GM18907 (cell line): Measurements from ENCODE around the gene PHF5A.
"Not testable (repeated sequence)": the region's sequence is repeated elsewhere in the genome, so short reads cannot be mapped to it uniquely, and the experiment has no call there.

Experiments
- ATAC-seq: cut with Tn5 transposase; IDR thresholded peaks from one replicate; pipeline ENCODE4 v1.9.1; 2021; ENCODE audit warnings: mild to moderate bottlenecking, moderate library complexity; ENCODE audit not compliant: unreplicated experiment

The PHF5A gene

DNA sequence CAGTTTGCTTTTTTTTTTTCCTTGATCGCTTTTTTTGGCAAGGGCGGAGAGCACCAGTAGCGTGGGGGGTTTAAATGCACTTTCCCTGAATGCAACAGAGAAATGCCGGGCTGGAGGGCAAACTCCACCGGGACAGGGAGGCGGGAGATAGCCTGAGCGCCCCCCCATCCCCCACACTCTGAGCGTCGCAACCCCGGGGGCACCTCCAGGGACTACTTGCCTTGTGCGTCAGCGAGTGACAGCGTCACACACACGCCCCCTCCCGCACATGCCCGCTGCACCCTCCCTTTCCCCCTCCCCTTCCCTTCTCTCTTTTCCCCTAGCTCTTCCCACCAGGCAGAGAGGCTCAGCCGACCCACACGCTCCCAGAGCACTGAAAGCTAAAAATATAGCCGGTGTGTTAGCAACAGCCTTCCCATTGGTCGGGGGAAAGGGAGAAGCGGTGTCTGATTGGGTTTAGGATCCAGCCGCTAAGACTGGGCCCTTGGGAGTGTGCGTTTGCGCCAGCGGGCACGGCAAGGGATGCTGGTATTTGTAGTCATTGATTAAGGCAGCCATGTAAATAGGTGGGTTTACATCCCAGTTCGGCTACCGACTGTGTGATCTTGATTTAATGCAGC, 20.2 kb downstream of the PHF5A start:
- peak; percentile 49 for ATAC-seq

DNA sequence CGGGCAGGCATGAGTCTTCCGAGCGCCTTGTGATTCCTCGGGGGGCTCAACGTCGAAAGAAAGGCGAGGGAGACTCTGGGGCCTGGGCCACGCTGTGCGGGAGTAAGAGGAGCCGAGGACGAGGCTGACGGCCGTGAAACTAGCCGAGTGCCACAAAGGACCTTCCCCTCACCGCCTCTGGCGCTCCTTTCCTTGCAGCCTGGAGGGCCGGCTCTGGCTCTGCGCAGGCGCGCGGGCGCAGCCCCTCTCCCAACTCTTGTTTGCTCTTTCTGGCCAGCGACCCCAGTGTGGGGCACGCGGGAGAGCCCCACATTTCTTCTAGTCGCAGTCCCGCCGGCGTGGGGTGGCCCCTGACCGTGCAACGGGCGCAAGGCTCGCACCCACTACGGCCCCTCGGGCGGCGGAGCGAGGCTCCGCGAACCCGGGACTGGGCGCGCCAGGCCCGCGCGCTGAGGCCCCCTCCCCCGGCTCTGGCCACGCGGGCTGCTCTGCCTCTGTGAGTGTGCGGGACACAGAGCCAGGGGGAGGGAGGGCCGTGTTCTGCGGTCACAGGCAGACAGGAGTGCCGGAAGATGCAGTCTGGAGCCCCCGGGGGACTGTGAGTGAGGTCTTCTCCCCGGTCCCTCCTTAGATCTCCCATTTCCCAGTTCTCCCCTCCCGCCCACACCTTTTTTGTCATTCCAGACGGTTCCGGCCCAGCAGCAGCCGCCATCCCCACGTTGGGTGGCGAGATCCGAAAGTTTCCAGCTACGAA, 20.9 kb downstream of the PHF5A start:
- peak; percentile 10 for ATAC-seq

DNA sequence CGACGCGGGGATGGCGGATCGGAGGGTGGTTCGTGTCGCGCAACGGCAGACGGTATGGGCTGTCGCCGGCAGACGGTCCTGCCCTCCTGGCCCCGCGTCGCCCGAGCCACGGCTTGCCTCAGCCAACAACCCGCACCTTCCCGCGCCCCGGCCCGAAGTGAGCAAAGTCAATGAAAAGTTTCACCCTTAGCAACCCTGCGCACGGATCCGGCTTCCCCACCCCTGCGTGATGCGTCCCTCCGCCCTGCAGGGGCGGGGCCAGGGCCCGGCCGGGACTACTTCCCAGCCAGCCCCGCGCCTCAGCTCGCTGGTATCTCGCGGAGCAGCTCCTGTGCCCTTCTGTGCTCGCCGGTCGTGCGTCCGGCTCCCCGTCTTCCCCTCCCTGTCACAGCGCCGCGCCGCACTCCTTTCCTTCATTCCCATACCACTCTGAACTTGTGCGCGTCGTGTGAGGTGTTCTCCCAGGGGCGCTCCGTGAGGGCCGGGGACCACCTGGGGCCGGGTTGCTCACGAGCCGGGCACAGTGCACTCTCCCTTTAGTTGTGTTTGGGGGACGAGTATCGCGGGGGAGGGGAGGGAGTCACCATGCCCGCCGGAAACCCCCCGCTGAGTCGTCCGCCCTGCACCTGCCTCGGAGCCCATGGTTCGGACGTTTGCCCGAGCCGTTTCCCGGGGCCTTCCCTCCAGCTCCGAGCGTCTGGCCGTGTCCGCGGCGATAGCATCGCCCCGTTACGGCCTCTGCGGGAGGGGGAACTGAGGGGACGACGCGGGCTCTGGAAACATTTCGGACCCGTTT, 21.7 kb downstream of the PHF5A start, which contains the start of gene TOB2:
TSS of gene TOB2 (minus strand) at position 163 of the 796 bp plus-strand sequence. CDS start 9,456 bp downstream, outside the sequence.
- peak; percentile 48 for ATAC-seq

DNA sequence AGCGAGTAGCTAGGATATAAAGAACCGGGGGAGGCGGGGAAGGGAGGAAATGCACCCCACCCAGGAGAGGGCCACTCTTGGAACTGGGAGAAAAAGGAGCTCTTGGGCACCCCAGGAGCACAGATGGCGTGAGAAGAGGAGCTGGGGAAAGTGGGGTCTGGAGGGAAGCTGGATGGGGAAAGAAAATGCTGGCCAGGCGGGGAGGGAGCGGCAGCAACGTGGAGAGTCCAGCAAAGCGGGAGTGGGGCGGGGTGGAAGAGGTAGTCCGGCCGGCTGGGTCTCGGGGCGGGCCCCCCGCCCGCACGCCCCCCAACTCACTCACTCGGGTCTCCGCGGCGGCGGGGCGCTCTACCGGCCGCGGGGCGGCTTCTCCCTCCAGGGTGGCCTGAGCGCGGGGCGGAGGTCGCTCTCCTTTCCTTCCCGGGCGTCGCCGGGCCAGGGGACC, 22.4 kb downstream of the PHF5A start:
- no peak for ATAC-seq

DNA sequence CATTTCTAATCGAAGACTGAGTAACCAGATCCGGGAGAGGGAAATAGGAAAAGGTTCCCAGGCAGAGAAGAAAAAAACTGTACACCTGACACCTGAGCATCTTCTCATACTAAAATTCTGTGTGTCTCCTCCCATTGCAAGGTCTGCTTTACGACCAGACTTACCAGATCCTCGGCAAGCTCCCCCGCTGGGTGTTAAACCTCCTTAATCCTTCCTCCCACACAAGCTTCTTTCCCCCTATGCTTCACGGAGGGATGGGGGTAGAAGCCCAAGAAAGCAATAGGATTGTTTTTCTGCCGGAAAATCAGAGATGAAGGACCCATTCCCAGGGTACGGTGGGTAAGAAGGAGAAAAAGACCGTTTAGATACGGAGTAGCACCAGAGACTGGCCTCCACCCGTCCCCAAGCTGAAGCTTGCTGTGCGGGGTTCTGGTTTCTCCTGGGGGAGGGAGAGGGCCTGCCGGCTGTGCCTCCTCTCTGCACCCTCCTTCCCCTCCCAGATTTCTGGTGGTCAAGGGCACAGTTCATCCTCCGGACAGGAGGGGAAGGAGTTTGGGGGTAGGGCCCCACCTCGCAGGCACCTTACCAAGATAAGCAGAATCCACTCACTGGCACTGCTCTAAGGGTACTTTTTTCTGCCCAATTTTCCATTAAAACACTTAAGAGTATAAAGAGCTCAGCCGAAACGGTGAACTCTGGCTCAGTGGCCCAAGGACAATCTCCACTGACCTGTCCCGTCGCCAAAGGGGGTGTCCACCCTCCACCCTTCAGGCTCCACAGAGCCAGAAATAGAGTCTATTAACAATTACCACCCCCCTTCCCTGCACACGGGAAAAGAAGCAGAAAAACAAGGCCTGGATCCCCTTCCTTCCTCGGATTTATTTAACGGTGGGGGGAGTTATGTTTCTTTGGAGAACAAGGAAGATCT, 23.1 kb downstream of the PHF5A start:
- ATAC-seq = no peak

DNA sequence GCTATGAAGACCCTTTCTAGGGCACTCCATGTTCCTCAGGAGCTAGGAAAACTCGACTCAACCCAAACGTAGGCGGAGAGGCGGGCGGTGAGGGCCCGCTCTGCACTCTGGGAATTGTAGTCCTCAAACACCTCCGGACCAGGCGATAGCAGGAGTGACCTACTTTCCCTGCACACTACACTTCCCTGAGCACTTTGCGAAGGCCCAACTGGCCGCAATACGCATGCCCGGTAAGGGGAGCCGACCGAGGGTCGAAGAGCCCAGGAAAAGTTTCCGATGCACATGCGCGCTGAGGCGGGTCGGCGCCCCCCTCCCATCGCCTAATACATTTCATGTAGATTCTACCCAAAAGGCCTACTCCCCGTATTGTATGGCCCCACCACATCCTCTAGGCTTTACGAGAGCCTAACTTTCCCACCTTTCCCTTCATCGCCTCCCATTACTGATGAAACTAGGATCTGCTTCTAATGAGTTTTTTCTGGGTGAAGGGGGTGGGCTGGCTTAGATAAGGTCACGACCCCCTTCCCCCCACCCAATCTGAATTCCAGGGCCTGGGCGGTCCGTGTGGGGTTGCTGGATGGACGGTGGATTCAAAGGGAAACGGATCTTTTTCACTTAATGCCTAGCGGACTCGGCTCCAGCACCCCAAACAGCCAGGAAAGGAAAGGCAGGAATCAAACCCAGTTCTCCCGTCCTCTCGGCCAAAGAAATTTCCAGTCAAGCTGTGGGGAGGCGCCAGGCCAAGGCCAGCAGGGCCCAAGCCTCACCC, 23.9 kb downstream of the PHF5A start:
- peak; percentile 52 for ATAC-seq

DNA sequence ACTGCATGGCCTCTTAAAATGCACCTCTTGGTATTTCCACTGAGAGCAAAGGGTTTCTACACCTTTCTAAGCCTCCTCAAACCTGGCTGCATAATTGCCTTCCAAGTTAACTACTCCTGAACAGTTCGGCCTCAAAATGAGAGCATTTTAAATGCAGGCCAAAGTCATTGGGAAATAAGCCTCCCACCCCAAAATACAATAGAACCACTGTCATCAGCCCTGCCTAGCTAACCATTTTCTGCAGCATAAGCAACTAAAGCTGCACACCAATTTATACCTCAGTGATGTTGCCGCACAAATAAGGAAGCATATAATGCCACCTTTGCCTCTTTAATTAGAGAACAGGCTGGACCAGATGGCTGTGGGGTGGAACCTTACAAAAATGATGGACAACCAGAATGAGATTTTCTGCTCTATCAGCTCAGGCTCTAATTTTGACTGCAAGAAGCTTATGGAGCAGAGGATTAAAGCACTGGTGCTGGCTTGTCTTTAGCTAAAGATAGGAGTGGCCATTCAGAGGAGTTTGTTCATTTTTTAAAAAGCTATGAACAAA, 26.2 kb downstream of the PHF5A start:
- no peak for ATAC-seq

DNA sequence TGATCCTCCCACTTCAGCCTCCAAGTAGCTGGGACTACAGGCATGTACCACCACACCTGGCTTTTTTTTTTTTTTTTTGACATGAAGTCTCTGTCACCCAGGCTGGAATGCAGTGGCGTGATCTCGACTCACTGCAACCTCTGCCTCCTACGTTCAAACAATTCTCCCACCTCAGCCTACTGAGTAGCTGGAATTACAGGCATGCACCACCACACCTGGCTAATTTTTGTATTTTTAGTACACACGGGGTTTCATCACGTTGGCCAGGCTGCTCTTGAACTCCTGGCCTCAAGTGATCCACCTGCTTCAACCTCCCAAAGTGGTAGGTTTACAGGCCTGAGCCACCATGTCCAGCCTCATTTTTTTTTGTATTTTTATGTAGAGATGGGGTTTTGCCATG, 28.0 kb downstream of the PHF5A start:
- not testable (repeated sequence) for ATAC-seq

DNA sequence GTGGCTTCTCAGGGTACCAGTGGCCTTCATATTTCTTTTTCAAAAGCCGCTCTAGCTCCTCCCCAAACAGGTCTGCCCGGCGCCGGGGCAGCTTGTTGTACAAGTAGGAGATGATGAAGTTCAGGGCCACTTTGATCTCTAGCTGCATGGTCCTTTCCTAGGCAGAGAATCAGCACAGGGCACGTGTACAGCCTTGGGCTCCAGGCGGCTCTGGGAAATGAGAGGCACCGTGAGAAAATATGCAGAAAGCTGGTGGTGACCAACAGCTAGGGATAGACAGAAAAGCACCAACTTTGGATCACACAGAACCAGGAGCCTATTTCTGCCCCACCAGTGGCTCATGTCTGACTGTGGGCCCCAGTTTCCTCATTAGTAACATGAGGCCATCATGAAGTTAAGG, 31.3 kb downstream of the PHF5A start:
- ATAC-seq = no peak

DNA sequence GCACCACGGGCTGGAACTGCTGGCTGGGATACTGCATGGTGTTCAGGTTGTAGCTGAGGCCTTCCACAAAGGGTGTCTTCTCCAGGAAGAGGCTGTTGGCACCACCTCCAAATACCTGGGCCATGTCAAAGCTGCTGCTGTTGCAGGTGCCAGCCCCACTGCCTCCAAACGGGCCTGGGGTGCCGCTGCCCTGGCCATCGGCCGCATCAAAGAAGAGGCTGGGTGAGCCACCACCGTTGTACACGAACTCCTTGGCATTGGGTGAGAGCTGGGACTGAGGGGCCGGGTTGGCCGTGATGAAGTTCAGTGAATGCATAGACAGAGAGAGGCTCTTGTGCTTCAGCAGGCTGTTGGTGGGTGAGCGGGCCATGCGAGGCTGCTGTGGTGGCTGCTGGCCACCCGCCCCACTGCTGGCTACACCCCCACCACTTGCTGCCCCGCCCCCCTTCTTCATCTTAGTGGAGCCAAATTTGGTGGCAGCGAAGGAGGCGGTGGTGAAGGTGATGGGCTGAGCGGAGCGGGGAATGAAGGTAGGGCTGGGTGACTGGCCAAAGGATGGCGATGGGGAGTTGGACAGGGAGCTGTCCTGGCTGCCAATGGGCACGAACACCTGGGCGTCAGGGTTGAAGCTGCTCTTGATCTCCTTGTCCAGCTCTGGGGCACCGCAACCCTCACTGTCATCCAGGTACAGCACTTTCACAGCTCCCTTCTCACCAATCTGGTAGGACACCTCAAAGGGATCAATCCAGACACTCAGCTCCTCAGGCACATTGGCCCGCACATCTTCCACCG, 32.0 kb downstream of the PHF5A start:
- ATAC-seq = no peak

DNA sequence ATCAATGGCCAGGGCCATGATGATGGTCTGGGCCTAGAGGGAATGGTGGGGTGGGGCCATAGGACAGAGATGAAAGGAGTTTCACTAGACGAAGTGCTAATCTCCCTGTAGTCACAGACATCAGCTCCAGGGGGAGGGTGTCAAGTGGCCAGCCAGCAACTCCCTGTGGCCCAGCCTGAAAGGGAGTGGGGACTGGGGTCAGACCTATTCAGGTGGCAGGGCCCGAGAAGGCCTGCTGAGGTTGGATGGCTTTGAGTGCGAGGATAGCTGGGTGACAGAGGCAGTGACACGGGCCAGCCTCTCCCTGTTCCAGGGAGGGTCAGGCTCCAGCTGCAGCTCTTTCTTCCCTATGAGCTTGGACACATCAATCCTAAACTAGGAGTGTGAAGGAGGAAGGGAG, 32.9 kb downstream of the PHF5A start:
- ATAC-seq = no peak

DNA sequence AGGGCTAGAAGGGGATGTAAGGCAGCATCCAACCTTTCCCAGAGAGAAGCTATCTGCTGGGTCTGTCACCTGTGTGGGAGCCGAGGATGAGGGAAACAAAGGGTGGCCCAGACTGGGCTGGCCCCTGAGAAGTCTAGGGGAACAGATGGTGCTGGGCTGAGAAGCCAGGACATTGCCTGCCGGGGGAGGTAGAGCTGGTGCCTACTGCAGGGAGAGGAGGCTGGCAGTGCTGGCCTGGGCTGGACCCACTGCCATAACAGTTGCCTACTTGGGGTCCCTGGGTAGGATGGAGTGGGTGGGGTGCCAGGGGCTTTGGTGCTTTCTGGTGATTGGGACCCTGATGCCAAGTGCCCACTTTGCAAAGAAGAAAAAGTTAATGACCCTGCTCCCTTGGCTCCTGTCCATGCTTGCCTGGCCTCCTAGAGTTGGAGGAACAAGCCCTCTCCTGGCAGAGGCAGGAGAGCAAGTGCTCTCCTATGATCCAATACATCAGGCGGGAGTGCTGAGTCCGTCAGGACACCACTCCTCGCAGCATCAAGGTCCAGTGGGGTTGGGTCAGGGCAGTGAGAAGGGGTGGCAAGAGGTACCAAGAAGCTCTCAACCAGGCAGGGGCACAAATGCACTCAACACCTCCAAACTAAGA, 34.0 kb downstream of the PHF5A start:
- ATAC-seq = not testable (repeated sequence)

DNA sequence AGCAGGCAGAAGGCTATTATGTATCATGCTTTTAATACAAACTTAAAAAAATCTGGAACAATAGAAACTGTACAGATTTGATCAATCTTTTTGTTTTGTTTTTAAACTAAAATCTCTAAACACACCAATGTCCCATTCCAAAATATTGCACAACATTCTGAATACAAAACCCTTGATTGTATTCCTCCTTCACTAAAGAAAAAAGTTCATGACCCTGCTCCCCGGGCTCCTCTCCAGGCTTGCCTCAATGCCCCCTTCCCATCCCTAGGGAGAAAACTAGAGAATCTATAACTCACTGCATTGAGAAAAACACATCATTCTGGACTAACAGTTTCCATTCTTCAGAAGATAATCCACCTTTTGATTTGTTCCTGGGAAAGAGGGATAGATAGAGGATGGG, 35.0 kb downstream of the PHF5A start:
- not testable (repeated sequence) for ATAC-seq

DNA sequence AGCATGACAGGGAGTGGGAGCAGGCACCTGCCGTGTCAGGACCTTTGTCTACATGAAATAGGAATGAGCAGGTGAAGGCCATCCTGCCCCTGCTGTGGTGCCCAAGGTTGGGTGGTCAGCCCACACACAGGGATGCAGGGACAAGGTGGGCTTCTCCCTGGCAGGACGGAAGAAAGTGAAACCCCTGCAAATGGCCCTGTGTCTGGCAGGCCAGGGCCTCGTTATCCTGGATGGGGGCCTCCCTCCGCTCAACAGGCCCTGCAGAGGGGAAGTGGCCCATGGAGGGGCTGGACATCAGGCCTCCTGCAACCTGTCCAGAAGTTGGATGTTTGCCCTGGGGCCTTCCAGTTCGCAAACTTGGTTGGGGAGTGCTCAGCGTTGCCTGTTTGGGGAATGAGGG, 36.8 kb downstream of the PHF5A start:
- no peak for ATAC-seq

DNA sequence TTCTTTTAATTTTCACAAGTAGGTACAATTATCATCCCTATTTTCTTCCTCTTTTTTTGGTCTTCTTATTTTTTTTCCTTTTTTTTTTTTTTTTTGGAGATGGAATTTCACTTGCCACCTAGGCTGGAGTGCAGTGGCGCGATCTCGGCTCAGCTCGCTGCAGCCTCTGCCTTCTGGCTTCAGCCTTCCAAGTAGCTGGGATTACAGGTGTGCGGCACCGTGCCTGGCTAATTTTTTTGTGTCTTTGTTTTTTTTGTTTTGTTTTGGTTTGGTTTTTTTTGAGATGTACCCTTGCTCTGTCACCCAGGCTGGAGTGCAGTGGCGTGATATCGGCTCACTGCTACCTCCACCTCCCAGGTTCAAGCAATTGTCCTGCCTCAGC, 38.5 kb downstream of the PHF5A start:
- no peak for ATAC-seq

DNA sequence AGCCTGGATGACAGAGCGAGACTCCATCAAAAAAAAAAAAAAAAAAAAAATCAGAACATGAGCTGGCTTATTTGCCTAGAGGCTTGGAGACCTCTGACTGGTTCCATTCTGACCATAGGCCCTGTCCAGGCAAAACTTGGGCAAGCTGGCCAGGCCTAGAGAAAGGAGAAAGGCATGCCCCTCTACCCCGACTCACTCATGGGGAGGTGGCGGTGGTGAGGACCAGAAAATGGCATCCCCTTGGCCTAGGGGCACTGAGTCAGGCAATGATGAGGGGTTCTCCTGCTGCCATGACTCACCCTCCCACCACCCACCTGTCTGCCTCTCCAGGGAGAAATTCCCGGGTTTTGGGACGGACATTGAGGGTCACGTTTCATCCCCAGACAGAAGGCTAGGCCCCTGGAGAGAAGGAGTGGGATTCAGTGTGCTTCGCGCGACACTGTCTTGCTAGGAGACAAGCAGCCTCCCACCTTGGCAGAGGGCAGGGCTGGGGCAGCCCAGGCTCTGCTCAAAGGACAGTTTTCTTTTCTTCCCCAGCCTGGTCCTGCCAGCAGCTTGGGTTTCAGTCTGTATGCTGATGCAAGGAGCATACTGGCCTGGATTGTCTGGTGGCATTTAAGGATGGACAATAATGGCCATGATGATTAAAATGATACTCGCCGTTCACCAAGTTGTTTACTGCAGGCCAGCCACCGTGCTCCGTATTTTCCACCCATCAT, 39.1 kb downstream of the PHF5A start:
- ATAC-seq = no peak

DNA sequence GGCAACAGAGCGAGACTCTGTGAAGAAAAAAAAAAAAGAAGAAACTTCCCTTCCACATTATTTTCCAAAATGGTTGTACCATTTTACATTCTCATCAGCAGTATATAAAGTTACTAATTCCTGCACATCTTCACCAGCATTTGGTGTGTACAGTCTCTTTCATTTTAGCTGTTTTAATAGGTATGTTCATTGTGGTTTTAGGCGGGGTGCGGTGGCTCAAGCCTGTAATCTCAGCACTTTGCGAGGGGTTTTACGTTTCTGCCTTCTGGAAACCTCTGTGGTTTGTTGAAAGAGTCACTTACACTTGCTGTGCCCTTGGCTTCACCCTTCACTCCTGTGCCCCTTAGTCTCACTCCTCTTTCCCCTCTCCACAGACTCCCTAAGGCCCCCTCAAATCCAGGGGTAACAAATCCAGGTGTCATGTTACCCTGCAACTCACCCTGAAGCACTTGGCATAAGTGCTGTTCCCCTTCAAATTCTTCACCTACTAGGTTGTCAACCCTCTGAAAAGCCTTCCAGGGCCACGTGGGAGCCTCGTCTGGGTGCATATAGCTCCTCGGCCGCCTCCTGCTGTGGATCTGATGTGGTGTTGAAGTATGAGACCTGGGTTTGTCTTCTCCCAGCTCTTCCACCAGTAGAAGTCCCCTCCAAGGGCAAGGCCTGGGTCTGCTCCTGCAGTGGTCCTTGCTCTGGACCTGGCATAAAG, 42.7 kb downstream of the PHF5A start:
- no peak for ATAC-seq
